Left ventricle myocardium inferior (tissue), 1 donor: Measurements from ENCODE around the gene RCE1. TPM values are rescaled to one million over a fixed set of nuclear protein-coding genes. Genes with fewer than 3 reads are reported as not detected.

Source experiments
- DNase-seq: peaks from one replicate; pipeline ENCODE4 v3.0.0-alpha.2; 2020
- H3K27ac ChIP-seq: fragments of 200-600 bp; replicated peaks from 2 replicates; pipeline ENCODE4 v1.8.0; 2021
- H3K27me3 ChIP-seq: fragments of 200-600 bp; 2 replicates; pipeline ENCODE4 v1.8.0; 2021; ENCODE audit warnings: low read depth
- H3K36me3 ChIP-seq: fragments of 200-600 bp; 2 replicates; pipeline ENCODE4 v1.8.0; 2021
- H3K4me1 ChIP-seq: fragments of 200-600 bp; 2 replicates; pipeline ENCODE4 v1.8.0; 2021
- H3K4me3 ChIP-seq: fragments of 200-600 bp; 2 replicates; pipeline ENCODE4 v1.8.0; 2021; ENCODE audit warnings: mild to moderate bottlenecking, moderate library complexity
- H3K9me3 ChIP-seq: fragments of 200-600 bp; replicated peaks from 2 replicates; pipeline ENCODE4 v1.8.0; 2021
- intact Hi-C: fragments of 100-400 bp; cut with micrococcal nuclease; formaldehyde crosslinking; loops from one replicate; pipeline ENCODE4 v1.11.0; 2022
- total RNA-seq: library from RNA; stranded (reverse); fragmentation: NEBNext Ultra II Directional; extraction: Animal tissue kit (Norgen Biotek cat#: 25700); gene quantifications from one replicate; pipeline ENCODE4 v1.2.1, GENCODE V29; 2021
- TF ChIP-seq, protein P1 (sequence below): fragments of 200-600 bp; IDR thresholded peaks from 2 replicates; pipeline ENCODE4 v1.8.0; 2021; ENCODE audit warnings: antibody characterized with exemption, mild to moderate bottlenecking, borderline replicate concordance
- donor health status: DM: no; HTN: yes; CAD: no; lungs with severe emphysema.

The RCE1 gene
- total RNA-seq, 1 donor from 2014 or later: 5.1 TPM

DNA sequence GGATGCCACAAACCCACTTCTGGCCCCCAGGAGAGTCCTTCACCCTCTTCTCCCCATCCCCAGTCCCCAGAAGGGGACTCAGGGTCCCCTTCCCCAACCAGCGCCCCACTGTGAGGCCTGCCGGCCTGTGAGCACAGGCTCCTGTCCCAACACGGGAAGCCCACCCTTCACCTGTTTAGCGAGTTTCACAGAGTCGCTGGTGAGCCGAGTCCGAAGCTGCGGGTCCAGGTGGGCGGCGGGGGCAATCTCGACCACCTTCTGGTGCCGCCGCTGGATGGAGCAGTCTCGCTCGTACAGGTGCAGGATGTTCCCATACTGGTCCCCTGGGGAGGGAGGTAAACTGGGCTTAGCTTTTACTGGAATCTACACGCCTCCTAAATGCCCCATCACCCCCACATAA is 26.9 kb downstream of the RCE1 start:
- intact Hi-C loops: no loop called here
- no peaks in the 10 kb centered on the region for H3K4me1 ChIP-seq
- DNase-seq: no peak
- H3K27me3 ChIP-seq: no peaks in the 10 kb centered on the region
- H3K27ac ChIP-seq: no peak overlapping the region
- no peaks in the 10 kb centered on the region for H3K9me3 ChIP-seq
- TF ChIP-seq, protein P1, sequence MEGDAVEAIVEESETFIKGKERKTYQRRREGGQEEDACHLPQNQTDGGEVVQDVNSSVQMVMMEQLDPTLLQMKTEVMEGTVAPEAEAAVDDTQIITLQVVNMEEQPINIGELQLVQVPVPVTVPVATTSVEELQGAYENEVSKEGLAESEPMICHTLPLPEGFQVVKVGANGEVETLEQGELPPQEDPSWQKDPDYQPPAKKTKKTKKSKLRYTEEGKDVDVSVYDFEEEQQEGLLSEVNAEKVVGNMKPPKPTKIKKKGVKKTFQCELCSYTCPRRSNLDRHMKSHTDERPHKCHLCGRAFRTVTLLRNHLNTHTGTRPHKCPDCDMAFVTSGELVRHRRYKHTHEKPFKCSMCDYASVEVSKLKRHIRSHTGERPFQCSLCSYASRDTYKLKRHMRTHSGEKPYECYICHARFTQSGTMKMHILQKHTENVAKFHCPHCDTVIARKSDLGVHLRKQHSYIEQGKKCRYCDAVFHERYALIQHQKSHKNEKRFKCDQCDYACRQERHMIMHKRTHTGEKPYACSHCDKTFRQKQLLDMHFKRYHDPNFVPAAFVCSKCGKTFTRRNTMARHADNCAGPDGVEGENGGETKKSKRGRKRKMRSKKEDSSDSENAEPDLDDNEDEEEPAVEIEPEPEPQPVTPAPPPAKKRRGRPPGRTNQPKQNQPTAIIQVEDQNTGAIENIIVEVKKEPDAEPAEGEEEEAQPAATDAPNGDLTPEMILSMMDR: no peak
- H3K36me3 ChIP-seq: no peaks in the 10 kb centered on the region
- no peak overlapping the region for H3K4me3 ChIP-seq

DNA sequence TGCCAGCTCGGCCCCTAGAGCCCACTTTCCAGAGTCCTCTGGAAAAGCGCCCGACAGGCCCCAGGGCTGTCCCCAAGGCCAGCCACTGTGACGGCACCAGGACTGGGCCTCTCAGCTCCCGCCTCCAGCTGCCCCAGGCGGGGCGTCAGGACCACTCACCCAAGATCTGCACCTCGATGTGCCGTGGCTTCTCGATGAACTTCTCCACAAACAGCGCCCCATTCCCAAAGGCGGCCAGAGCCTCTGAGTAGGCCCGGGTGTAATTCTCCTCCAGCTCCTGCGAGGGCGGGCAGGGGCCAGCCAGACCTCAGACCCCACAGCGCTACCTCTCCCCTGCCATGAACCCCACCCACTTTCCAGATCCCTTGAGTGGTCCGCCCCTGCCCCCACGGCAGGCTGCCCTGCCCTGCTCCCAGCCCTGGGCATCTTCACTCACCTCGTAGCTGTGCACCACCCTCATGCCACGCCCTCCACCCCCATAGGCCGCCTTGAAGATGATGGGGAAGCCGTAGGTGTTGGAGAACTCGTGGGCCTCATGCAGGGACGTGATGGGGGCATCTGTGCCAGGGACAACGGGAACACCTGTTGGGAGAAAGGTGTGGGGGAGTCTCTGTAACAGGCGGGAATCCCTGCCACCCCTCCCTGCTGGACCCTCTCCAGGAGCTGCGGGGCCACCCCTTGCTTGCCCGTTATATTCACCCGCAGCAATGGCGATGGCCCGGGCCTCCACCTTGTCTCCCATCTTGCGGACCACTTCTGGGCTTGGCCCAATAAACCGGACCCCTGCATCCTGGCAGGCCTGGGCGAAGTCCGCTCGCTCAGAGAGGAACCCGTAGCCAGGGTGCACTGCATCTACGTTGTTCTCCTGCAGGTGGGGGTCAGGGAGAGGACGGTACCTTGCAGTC is 27.6 kb downstream of the RCE1 start:
- TF ChIP-seq, protein P1: no peak
- Histone ChIP-seq H3K4me1 (no peaks in the 10 kb centered on the region), H3K27me3 (no peaks in the 10 kb centered on the region), H3K27ac (no peak overlapping the region), H3K9me3 (no peaks in the 10 kb centered on the region), H3K36me3 (no peaks in the 10 kb centered on the region), H3K4me3 (no peak overlapping the region)
- DNase-seq: no peak
- intact Hi-C loops: no loop called here

- Histone ChIP-seq H3K4me3 (no peak overlapping the region), H3K9me3 (no peaks in the 10 kb centered on the region), H3K27ac (no peak overlapping the region), H3K27me3 (no peaks in the 10 kb centered on the region), H3K4me1 (no peaks in the 10 kb centered on the region), H3K36me3 (no peaks in the 10 kb centered on the region)
- intact Hi-C loops: no loop called here
- no peak for DNase-seq
- TF ChIP-seq, protein P1: no peak
Measured at GRCh38 chr11:66871521-66871901, 28.3 kb downstream of the RCE1 start.

DNA sequence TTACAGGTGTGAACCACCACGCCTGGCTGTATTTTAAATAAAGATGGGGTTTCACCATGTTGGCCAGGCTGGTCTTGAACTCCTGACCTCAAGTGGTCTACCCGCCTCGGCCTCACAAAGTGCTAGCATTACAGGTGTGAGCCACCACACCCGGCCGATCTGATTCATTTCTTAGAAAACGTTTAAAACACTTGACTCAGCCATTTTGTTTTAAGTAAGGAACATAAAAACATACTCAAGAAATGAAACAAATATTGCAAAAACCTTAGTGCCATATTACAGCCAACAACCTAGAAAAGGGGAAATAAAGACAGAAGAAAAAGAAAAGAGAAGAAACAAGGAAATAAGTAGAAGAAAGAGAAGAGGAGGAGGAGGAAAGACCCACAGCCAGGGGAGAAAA is 31.0 kb downstream of the RCE1 start:
- no peaks in the 10 kb centered on the region for H3K27me3 ChIP-seq
- TF ChIP-seq, protein P1: no peak
- no peak for DNase-seq
- H3K36me3 ChIP-seq: no peaks in the 10 kb centered on the region
- H3K9me3 ChIP-seq: no peaks in the 10 kb centered on the region
- intact Hi-C loops: no loop called here
- no peaks in the 10 kb centered on the region for H3K4me1 ChIP-seq
- no peak overlapping the region for H3K4me3 ChIP-seq
- no peak overlapping the region for H3K27ac ChIP-seq

- Histone ChIP-seq H3K4me1 (peaks cover 3% of the 10 kb centered on the region), H3K27ac (no peak overlapping the region), H3K9me3 (no peaks in the 10 kb centered on the region), H3K36me3 (no peaks in the 10 kb centered on the region), H3K4me3 (no peak overlapping the region), H3K27me3 (no peaks in the 10 kb centered on the region)
- no peak for DNase-seq
- TF ChIP-seq, protein P1: no peak
- intact Hi-C loops: no loop called here
Measured at GRCh38 chr11:66875378-66875777, 32.1 kb downstream of the RCE1 start.
